ENCODE results near the gene GTF2I. TPM values are rescaled to one million over a fixed set of nuclear protein-coding genes. Genes with fewer than 3 reads are reported as not detected.

Gene GTF2I
- total and polyA plus RNA-seq, 10 of the 15 experiments (the other 5 are each of a cell fraction or from before 2014, with no cell fraction given): 6.7 to 172 (median 96.9) TPM

GRCh38 chr7:74725840-74726239, 68.3 kb downstream of the GTF2I start (continued):
- TF ChIP-seq CUX1 (IDR thresholded peaks at IDR 0.05; ENCODE audit: insufficient replicate concordance, low read depth, low read length): no peak
- no peak for TF ChIP-seq SRF (IDR thresholded peaks at IDR 0.05; ENCODE audit: low read depth in 2 of 2, low read length in 2 of 2)
- TF ChIP-seq MTA2 (IDR thresholded peaks at IDR 0.05; ENCODE audit: low read depth): no peak
- TF ChIP-seq SUZ12 (IDR thresholded peaks at IDR 0.05; ENCODE audit: unreplicated experiment): no peak
- no peak for TF ChIP-seq ZZZ3 (IDR thresholded peaks at IDR 0.05; ENCODE audit: control insufficient read depth, insufficient read length, low read depth)
- no peak for TF ChIP-seq EP300 (IDR thresholded peaks at IDR 0.05; ENCODE audit: borderline replicate concordance in 1 of 2, control insufficient read depth in 1 of 2, low read depth in 2 of 2, low read length in 2 of 2)
- TF ChIP-seq RB1 (IDR thresholded peaks at IDR 0.05; ENCODE audit: borderline replicate concordance): no peak
- no peak for TF ChIP-seq ZNF24 (IDR thresholded peaks at IDR 0.05)
- no peak for TF ChIP-seq CHD4 (IDR thresholded peaks at IDR 0.05)
- no peak for TF ChIP-seq ETV6 (conservative IDR thresholded peaks at IDR 0.05 in 1 of 2, IDR thresholded peaks at IDR 0.05 in 1 of 2; ENCODE audit: borderline replicate concordance in 1 of 2, low read depth in 1 of 2)
- TF ChIP-seq ZNF622 (IDR thresholded peaks at IDR 0.05): no peak
